CD14-positive monocyte (primary cell): ENCODE measurements around the gene FKBP10. TPM values are rescaled to one million over a fixed set of nuclear protein-coding genes. Genes with fewer than 3 reads are reported as not detected.

ENCODE experiments used
- DNase-seq, 3 donors: peaks; one replicate each; pipeline ENCODE4 v3.0.0-alpha.2; 2011 to 2022
- H2AFZ ChIP-seq: 2 replicates; pipeline ENCODE4 v1.6.0; 2012; ENCODE audit warnings: mild to moderate bottlenecking, low read depth, low read length, inconsistent platforms; ENCODE audit not compliant: insufficient read depth, poor library complexity, severe bottlenecking
- H3K27ac ChIP-seq, 2 donors: 1 replicate in 1 of 2; 2 replicates in 1 of 2; pipeline ENCODE4 v1.5.1; 2012 to 2013; ENCODE audit warnings: low read length in 2 of 2, control low read depth in 1 of 2, inconsistent platforms in 1 of 2, low read depth in 1 of 2, mild to moderate bottlenecking in 1 of 2
- H3K27me3 ChIP-seq, 2 donors: one replicate each; pipeline versions ENCODE4 v1.6.0 to v1.6.1; 2011 to 2013; ENCODE audit warnings: low read length in 2 of 2; ENCODE audit not compliant: control insufficient read depth in 2 of 2, insufficient read depth in 2 of 2
- H3K36me3 ChIP-seq, 2 donors: replicated peaks in 1 of 2; 1 replicate in 1 of 2; 2 replicates in 1 of 2; pipeline versions ENCODE4 v1.5.1 to v1.6.1; 2012 to 2013; ENCODE audit warnings: low read length in 2 of 2, control low read depth in 1 of 2, inconsistent platforms in 1 of 2, mild to moderate bottlenecking in 1 of 2; ENCODE audit not compliant: insufficient read depth in 2 of 2, control insufficient read depth in 1 of 2
- H3K4me1 ChIP-seq, 2 donors: 1 replicate in 1 of 2; 2 replicates in 1 of 2; pipeline versions ENCODE4 v1.5.1 to v1.6.1; 2012 to 2013; ENCODE audit warnings: low read length in 2 of 2, control low read depth in 1 of 2, inconsistent platforms in 1 of 2, mild to moderate bottlenecking in 1 of 2, moderate library complexity in 1 of 2; ENCODE audit not compliant: insufficient read depth in 2 of 2, control insufficient read depth in 1 of 2
- H3K4me2 ChIP-seq: replicated peaks from 2 replicates; pipeline ENCODE3; 2012; ENCODE audit warnings: low read length, moderate library complexity, mild to moderate bottlenecking; ENCODE audit not compliant: poor library complexity, severe bottlenecking; ENCODE audit errors: extremely low read depth
- H3K4me3 ChIP-seq, 3 experiments: fragments of 200-600 bp in 1 of 3; sonication (generic) in 1 of 3; replicated peaks in 1 of 3; 1 replicate in 2 of 3; 2 replicates in 1 of 3; pipeline ENCODE4 v1.5.1; 2011 to 2013; ENCODE audit warnings: low read length in 3 of 3, mild to moderate bottlenecking in 3 of 3, control low read depth in 2 of 3, low read depth in 2 of 3, inconsistent platforms in 1 of 3, moderate library complexity in 1 of 3
- H3K79me2 ChIP-seq: 2 replicates; pipeline ENCODE4 v1.6.0; 2012; ENCODE audit warnings: mild to moderate bottlenecking, control low read depth, inconsistent platforms, low read length, moderate library complexity; ENCODE audit not compliant: insufficient read depth
- H3K9ac ChIP-seq: 2 replicates; pipeline ENCODE4 v1.6.0; 2017; ENCODE audit warnings: low read length, mild to moderate bottlenecking; ENCODE audit not compliant: insufficient read depth, poor library complexity, severe bottlenecking
- H3K9me3 ChIP-seq, 2 donors: replicated peaks in 1 of 2; 1 replicate in 1 of 2; 2 replicates in 1 of 2; pipeline versions ENCODE4 v1.5.1 to v1.6.1; 2012 to 2013; ENCODE audit warnings: low read length in 2 of 2, control low read depth in 1 of 2; ENCODE audit not compliant: control insufficient read depth in 1 of 2, insufficient read depth in 1 of 2
- H4K20me1 ChIP-seq: 2 replicates; pipeline ENCODE4 v1.6.0; 2012; ENCODE audit warnings: mild to moderate bottlenecking, low read length, control low read depth, moderate library complexity; ENCODE audit not compliant: insufficient read depth
- H3K27ac Mint-ChIP-seq, 7 donors: one replicate each; pipeline ENCODE4 v1.8.0; 2020; ENCODE audit warnings: mild to moderate bottlenecking in 7 of 7, mixed read lengths in 7 of 7, moderate library complexity in 6 of 7, inconsistent platforms in 2 of 7
- H3K27me3 Mint-ChIP-seq, 3 donors: one replicate each; pipeline ENCODE4 v1.8.0; 2021 to 2022; ENCODE audit warnings: low read depth in 3 of 3, mild to moderate bottlenecking in 3 of 3, mixed read lengths in 3 of 3, moderate library complexity in 3 of 3, inconsistent platforms in 1 of 3
- H3K36me3 Mint-ChIP-seq, 2 donors: one replicate each; pipeline ENCODE4 v1.8.0; 2020; ENCODE audit warnings: mixed read lengths in 2 of 2, inconsistent platforms in 1 of 2, mild to moderate bottlenecking in 1 of 2
- H3K4me1 Mint-ChIP-seq: one replicate; pipeline ENCODE4 v1.8.0; 2020; ENCODE audit warnings: mild to moderate bottlenecking, mixed read lengths
- H3K4me3 Mint-ChIP-seq, 2 donors: one replicate each; pipeline ENCODE4 v1.8.0; 2020; ENCODE audit warnings: mild to moderate bottlenecking in 2 of 2, mixed read lengths in 2 of 2, moderate library complexity in 1 of 2
- H3K9me3 Mint-ChIP-seq, 7 donors: one replicate each; pipeline ENCODE4 v1.8.0; 2020 to 2022; ENCODE audit warnings: mixed read lengths in 7 of 7, mild to moderate bottlenecking in 6 of 7, moderate library complexity in 6 of 7, inconsistent platforms in 2 of 7
- CTCF ChIP-seq: fragments of 200-600 bp; IDR thresholded peaks from one replicate; pipeline ENCODE4 v1.8.0; 2022; ENCODE audit warnings: antibody characterized with exemption, mild to moderate bottlenecking
- WGBS: methylation state at CpG from one replicate; pipeline ENCODE4 v1.1.5; 2013; ENCODE audit warnings: missing lambda C conversion rate; ENCODE audit not compliant: insufficient coverage; 5-methylcytosine and 5-hydroxymethylcytosine counted together
- intact Hi-C, 2 donors: fragments of 100-400 bp; cut with micrococcal nuclease; formaldehyde crosslinking; loops; one replicate each; pipeline versions ENCODE4 v1.15.0 to v1.15.1; 2023
- polyA plus RNA-seq, 3 donors: library from polyadenylated mRNA; depleted of rRNA in 1 of 3; unstranded in 2 of 3; stranded (reverse) in 1 of 3; fragments of 300-500 nt in 2 of 3; fragments of >200 nt in 1 of 3; fragmentation: Illumina TruSeq in 2 of 3; gene quantifications; 1 replicate in 2 of 3; 2 replicates in 1 of 3; pipeline ENCODE4 v1.2.3, GENCODE V29; 2012 to 2021

Gene FKBP10
- polyA plus RNA-seq, 3 donors = not detected

GRCh38 chr17:41772218-41772585 is 40.6 kb upstream of the FKBP10 start:
- H2AFZ ChIP-seq = no peak overlapping the region
- H3K27me3 Mint-ChIP-seq = peaks cover 0 to 9% (median 6%) of the 10 kb centered on the region in 3 donors
- DNase-seq = no peak
- H3K27ac ChIP-seq = no peak overlapping the region
- intact Hi-C loops = no loop called here
- no peak overlapping the region for H3K4me3 Mint-ChIP-seq
- H3K9me3 ChIP-seq = no peaks in the 10 kb centered on the region
- H3K79me2 ChIP-seq = no peaks in the 10 kb centered on the region
- peaks cover 0 to 2% (median 0%) of the 10 kb centered on the region in 7 donors for H3K9me3 Mint-ChIP-seq
- H3K36me3 Mint-ChIP-seq = peaks cover 14 to 19% of the 10 kb centered on the region in 2 donors
- peaks cover 36% of the 10 kb centered on the region for H4K20me1 ChIP-seq
- peaks cover 22 to 68% of the 10 kb centered on the region in 2 donors for H3K36me3 ChIP-seq
- 100% methylated on average over 4 of the region's 4 CpGs for WGBS
- H3K27me3 ChIP-seq = no peaks in the 10 kb centered on the region
- H3K4me1 ChIP-seq = no peaks in the 10 kb centered on the region
- peaks cover 5% of the 10 kb centered on the region for H3K4me1 Mint-ChIP-seq
- H3K4me2 ChIP-seq = no peak overlapping the region
- no peak overlapping the region for H3K4me3 ChIP-seq
- no peak overlapping the region for H3K9ac ChIP-seq
- no peak for TF ChIP-seq CTCF
- H3K27ac Mint-ChIP-seq = no peak overlapping the region

- DNase-seq = no peak
- Histone ChIP-seq H3K27ac (no peak overlapping the region), H3K4me2 (no peak overlapping the region), H3K36me3 (peaks cover 18 to 63% of the 10 kb centered on the region in 2 donors), H3K4me1 (peaks cover 3% of the 10 kb centered on the region in 2 donors), H3K9ac (no peak overlapping the region), H3K27me3 (no peaks in the 10 kb centered on the region), H4K20me1 (peaks cover 41% of the 10 kb centered on the region), H3K9me3 (no peaks in the 10 kb centered on the region), H3K4me3 (no peak overlapping the region), H3K79me2 (no peaks in the 10 kb centered on the region), H2AFZ (no peak overlapping the region)
- Mint-ChIP-seq H3K4me3 (no peak overlapping the region), H3K27ac (no peak overlapping the region), H3K9me3 (peaks cover 0 to 2% (median 0%) of the 10 kb centered on the region in 7 donors), H3K4me1 (peaks cover 5% of the 10 kb centered on the region), H3K36me3 (peaks cover 12 to 17% of the 10 kb centered on the region in 2 donors), H3K27me3 (peaks cover 0 to 9% (median 6%) of the 10 kb centered on the region in 3 donors)
- 97% methylated on average over 13 of the region's 19 CpGs for WGBS
- TF ChIP-seq CTCF = no peak
- intact Hi-C loops = no loop called here
These were observed 40.1 kb upstream of the FKBP10 start for GRCh38 chr17:41772586-41773189.
